ENCODE measurements around the gene DISC1.

Gene DISC1

GRCh38 chr1:231694075-231694431 is 67.5 kb downstream of the DISC1 start:
- in situ Hi-C loops (cut with MboI; ENCODE audit: low sequenced_read_pairs): no loop called here

GRCh38 chr1:231694465-231695077 is 68.0 kb downstream of the DISC1 start:
- in situ Hi-C loops (cut with MboI; ENCODE audit: low sequenced_read_pairs): no loop called here

- in situ Hi-C loops (cut with MboI; ENCODE audit: low sequenced_read_pairs): no loop called here
Observed at GRCh38 chr1:231695439-231696255, 69.1 kb downstream of the DISC1 start.

- in situ Hi-C loops (cut with MboI; ENCODE audit: low sequenced_read_pairs): no loop called here
Observed at GRCh38 chr1:231699784-231700183, 73.2 kb downstream of the DISC1 start.

- in situ Hi-C loops (cut with MboI; ENCODE audit: low sequenced_read_pairs): no loop called here
Observed at GRCh38 chr1:231701306-231701705, 74.7 kb downstream of the DISC1 start.

GRCh38 chr1:231702331-231702730 is 75.7 kb downstream of the DISC1 start:
- in situ Hi-C loops (cut with MboI; ENCODE audit: low sequenced_read_pairs): no loop called here

- in situ Hi-C loops (cut with MboI; ENCODE audit: low sequenced_read_pairs): no loop called here
Observed at GRCh38 chr1:231702804-231703203, 76.2 kb downstream of the DISC1 start.

- in situ Hi-C loops (cut with MboI; ENCODE audit: low sequenced_read_pairs): no loop called here
Observed at GRCh38 chr1:231705806-231706760, 79.5 kb downstream of the DISC1 start.

- in situ Hi-C loops (cut with MboI; ENCODE audit: low sequenced_read_pairs): no loop called here
Observed at GRCh38 chr1:231706934-231707333, 80.3 kb downstream of the DISC1 start.

- in situ Hi-C loops (cut with MboI; ENCODE audit: low sequenced_read_pairs): no loop called here
Observed at GRCh38 chr1:231707407-231707806, 80.8 kb downstream of the DISC1 start.

- in situ Hi-C loops (cut with MboI; ENCODE audit: low sequenced_read_pairs): no loop called here
Observed at GRCh38 chr1:231708394-231708793, 81.8 kb downstream of the DISC1 start.

- in situ Hi-C loops (cut with MboI; ENCODE audit: low sequenced_read_pairs): no loop called here
Observed at GRCh38 chr1:231714440-231714839, 87.8 kb downstream of the DISC1 start.

GRCh38 chr1:231715816-231716722 is 89.5 kb downstream of the DISC1 start:
- in situ Hi-C loops (cut with MboI; ENCODE audit: low sequenced_read_pairs): no loop called here

- in situ Hi-C loops (cut with MboI; ENCODE audit: low sequenced_read_pairs): no loop called here
Observed at GRCh38 chr1:231716879-231717278, 90.3 kb downstream of the DISC1 start.

- in situ Hi-C loops (cut with MboI; ENCODE audit: low sequenced_read_pairs): no loop called here
Observed at GRCh38 chr1:231719485-231720183, 93.0 kb downstream of the DISC1 start.

- in situ Hi-C loops (cut with MboI; ENCODE audit: low sequenced_read_pairs): no loop called here
Observed at GRCh38 chr1:231720652-231721325, 94.2 kb downstream of the DISC1 start.

- in situ Hi-C loops (cut with MboI; ENCODE audit: low sequenced_read_pairs): no loop called here
Observed at GRCh38 chr1:231721436-231721835, 94.8 kb downstream of the DISC1 start.

GRCh38 chr1:231722356-231722755 is 95.8 kb downstream of the DISC1 start:
- in situ Hi-C loops (cut with MboI; ENCODE audit: low sequenced_read_pairs): no loop called here

- in situ Hi-C loops (cut with MboI; ENCODE audit: low sequenced_read_pairs): no loop called here
Observed at GRCh38 chr1:231723146-231723545, 96.6 kb downstream of the DISC1 start.

Measured in HL-60/S4 treated with retinoic acid at 250 ng/mL for 4 days and 3 days (cell line).